ENCODE data around the gene MICAL2. TPM values are rescaled to one million over a fixed set of nuclear protein-coding genes. Genes with fewer than 3 reads are reported as not detected.

The MICAL2 gene
- total and polyA plus RNA-seq, 2 of the 8 experiments (the other 6 are each of a cell fraction or from before 2014, with no cell fraction given), result 1.3 to 4.1 TPM

DNA sequence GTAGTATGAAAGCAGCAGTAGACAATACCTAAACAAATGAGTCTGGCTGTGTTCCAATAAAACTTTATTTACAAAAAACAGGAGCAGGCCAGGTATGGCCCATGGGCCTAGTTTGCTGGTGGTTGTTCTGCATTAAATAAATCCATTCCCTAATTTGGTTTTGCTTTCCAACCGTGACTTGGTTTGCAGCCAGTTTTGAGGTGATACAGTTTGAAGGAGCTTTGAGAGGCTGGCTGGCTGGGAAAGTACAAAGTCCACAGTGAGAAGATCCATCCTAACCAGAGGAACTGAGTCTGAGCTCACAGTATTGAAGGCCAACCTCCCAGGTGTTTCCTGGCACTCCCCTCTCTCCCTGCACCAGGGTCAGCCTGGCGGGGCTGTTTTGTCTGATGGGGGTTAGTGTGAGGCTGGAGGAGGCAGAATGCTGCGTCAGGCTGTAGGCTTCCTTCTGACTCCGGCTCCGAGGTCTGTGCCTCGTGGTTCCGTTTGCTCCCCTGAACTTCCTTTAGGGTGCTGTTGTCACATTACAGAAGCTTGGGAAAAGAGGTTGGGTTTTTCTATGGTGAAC lies 129.5 kb downstream of the MICAL2 start (continued):
- no peak for TF ChIP-seq POU5F1 (IDR thresholded peaks at IDR 0.05; ENCODE audit: low read depth, low read length)
- no peak for TF ChIP-seq TCF12 (IDR thresholded peaks at IDR 0.05; ENCODE audit: low read depth, low read length)
- no peak for TF ChIP-seq YY1 (IDR thresholded peaks at IDR 0.05; ENCODE audit: low read depth, low read length)
- TF ChIP-seq HDAC2 (IDR thresholded peaks at IDR 0.05; ENCODE audit: borderline replicate concordance in 1 of 2, low read depth in 2 of 2, low read length in 2 of 2), result no peak
- TF ChIP-seq GTF2F1 (IDR thresholded peaks at IDR 0.05; ENCODE audit: borderline replicate concordance, low read depth, low read length), result no peak
- no peak for TF ChIP-seq POLR2AphosphoS5 (IDR thresholded peaks at IDR 0.05; ENCODE audit: low read depth, low read length)
- no peak for TF ChIP-seq CHD1 (IDR thresholded peaks at IDR 0.05; ENCODE audit: low read depth, low read length)
- no peak for TF ChIP-seq RXRA (IDR thresholded peaks at IDR 0.05; ENCODE audit: insufficient read depth, low read depth, low read length)

Data from H1 (cell line).